ENCODE measurements around the gene KANSL3. TPM values are rescaled to one million over a fixed set of nuclear protein-coding genes. Genes with fewer than 3 reads are reported as not detected.
"Not testable (repeated sequence)": the region's sequence is repeated elsewhere in the genome, so short reads cannot be mapped to it uniquely, and the experiment has no call there.

Gene KANSL3
- polyA plus RNA-seq, 3 donors, result 10.7 to 19.6 (median 13.8) TPM

DNA sequence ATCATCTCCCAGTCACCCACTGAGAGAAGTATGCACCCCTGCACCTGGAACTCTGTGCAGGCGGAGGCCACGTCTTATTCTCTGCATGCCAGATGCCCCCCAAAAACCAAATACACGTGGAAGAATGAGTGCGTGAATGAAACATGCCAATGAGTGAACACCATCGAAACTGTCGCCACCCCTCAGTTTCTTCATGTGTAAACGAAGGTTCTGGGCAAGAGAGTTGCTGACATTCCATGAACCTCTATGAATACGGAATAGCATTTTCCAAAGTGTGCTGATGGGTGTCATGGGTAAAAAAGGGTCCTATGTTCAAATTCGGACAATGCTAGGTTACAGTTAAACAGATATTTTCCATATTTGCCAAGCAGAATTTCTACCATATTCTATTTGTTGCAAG is 24.2 kb upstream of the KANSL3 start:
- no peak overlapping the region for H3K27ac ChIP-seq (ENCODE audit: low read depth, low read length)
- 91 to 94% (median 94%) methylated on average over 9 of the region's 9 CpGs for WGBS, 3 donors

DNA sequence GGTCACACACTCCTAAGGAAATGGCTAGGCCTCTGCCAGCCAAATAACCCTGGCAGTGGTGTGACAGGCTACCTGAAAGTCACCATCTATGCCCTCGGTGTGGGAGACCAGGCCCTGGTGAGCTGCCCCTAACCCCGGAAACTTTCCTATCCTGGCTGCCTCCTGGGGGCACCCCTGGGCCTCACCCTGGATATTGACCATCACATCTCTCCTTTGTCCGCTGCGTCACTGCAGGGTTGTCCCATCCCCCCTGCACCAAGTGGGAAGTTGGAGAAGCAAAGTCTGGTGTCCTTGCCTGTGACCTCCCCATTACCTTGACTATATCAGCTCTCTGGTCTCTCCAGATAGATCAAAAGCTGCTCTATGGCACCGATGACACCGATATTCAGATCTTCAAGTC is 23.2 kb upstream of the KANSL3 start:
- WGBS, 3 donors, result 90 to 97% (median 94%) methylated on average over 6 of the region's 6 CpGs
- H3K27ac ChIP-seq (ENCODE audit: low read depth, low read length), result no peak overlapping the region

DNA sequence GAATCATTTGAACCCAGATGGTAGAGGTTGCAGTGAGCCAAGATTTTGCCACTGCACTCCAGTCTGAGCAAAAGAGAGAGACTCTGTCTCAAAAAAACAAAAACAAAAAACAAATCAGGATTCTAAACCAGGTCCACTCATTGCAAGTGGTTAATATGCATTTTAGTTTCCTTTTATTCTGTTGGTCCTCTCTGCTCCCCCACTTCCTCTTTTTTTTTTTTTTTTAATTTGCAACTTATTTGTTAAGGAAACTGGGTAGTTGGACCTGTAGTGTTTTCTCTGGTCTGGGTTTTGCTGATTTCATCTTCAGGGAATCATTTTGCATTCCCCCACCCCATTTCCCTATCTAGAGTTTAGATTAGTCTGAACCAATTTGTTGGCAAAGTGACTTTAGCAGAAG is 18.4 kb upstream of the KANSL3 start:
- no peak overlapping the region for H3K27ac ChIP-seq (ENCODE audit: low read depth, low read length)

DNA sequence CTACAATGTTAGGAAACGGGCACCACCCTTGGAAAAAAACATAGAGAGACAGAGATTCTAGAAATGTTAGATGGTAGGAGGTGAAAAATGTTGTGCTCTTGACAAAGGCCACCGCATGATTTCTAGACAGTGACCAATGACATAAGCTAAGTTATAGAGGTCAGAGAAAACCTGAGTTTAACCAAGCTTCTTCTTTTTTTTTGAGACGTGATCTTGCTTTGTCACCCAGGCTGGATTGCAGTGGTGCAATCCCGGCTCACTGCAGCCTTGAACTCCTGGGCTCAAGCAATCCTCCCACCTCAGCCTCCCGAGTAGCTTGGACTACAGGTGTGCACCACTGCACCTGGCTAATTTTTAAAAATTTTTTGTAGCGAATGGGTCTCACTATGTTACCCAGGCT is 17.4 kb upstream of the KANSL3 start:
- no peak overlapping the region for H3K27ac ChIP-seq (ENCODE audit: low read depth, low read length)
- whole genome bisulfite sequencing, 3 donors, result 69 to 95% (median 77%) methylated on average over 6 of the region's 6 CpGs

DNA sequence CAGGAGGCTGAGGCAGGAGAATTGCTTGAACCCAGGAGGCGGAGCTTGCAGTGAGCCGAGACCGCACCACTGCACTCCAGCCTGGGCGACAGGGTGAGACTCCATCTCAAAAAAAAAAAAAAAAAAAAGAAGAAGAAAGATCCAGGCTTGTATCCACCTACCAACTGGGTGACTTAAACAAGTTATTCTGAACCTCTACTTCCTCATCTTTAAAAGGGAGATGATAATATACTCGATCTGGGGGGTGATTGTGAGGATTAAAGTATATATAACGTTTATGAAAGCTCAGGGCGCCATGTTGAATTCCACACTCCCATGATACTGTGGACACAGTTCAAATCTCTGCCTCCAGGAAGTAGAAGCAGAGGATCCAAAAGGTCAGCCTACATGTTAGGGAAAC is 16.7 kb upstream of the KANSL3 start:
- 88 to 93% (median 89%) methylated on average over 7 of the region's 7 CpGs for WGBS, 3 donors

DNA sequence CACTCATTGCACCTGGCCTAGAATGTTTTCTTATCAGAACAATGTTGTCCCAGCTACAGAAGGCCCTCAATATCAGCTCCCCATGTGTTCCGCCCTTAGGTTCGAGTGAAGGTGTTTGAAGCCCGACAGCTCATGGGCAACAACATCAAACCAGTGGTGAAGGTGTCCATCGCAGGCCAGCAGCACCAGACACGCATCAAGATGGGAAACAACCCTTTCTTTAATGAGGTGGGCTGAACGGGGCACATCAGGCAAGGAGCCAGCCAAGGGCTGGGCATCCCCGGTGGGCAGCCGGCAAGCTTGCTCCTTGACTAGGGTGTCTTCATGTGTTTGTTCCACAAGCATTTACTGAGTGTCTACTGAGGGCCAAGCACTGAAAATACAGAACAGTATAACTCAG is 13.7 kb upstream of the KANSL3 start:
- WGBS, 3 donors, result 91 to 96% (median 94%) methylated on average over 8 of the region's 8 CpGs
- H3K27ac ChIP-seq (ENCODE audit: low read depth, low read length), result no peak overlapping the region

More for the DNA sequence above, 16.7 kb upstream of the KANSL3 start:
- H3K27ac ChIP-seq (ENCODE audit: low read depth, low read length), result not testable (repeated sequence)

DNA sequence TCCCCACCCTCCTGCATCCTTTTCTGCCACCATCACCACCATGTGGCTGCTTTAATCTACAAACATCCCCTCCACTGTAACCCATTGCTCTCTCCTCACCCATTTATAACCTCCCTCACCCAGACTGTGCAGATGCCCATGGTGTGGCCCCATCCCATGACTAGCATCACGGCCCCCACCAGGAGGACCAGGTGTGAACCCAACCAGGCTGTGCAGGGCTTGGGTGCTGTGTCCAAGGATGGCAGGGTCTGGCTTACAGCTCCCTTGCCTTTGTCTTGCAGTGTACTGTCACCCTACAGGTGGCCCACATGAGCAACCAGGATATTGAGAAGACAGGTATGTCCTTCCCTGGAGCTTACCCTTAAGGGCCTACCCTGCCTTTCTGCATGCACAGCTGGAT is 11.2 kb upstream of the KANSL3 start:
- 90 to 100% (median 98%) methylated on average over 1 of the region's 1 CpG for WGBS, 3 donors
- H3K27ac ChIP-seq (ENCODE audit: low read depth, low read length), result no peak overlapping the region

DNA sequence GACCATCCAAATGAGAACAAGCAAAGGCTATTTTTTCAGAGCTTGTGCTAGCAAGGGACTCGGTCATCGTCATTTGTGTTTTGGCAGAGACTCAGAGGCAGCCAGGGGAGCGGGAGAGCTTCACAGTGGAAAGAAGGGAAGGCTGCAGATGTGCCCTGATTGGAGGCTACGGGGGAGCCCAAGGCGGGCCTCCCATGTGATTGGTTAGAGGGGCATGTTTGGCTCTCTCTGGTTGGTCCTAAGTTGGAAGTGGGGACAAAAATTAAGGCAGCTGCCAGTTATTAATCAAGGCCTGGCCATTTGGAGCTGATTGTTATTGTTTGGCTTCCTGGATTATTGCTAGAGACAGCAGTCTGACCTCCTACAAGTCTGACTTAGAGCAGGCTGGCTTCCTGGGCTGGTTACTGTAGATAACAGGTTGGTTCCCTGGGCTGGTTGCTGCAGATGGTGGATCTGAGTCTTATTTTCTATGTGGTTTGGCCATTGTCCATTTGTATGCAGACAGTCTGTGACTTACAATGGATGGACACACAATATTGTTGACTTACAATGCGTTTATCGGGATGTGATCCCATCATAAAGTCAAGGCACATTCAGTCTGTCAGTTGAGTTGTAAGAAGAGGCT is 10.3 kb upstream of the KANSL3 start:
- WGBS, 3 donors, result 95 to 98% (median 96%) methylated on average over 7 of the region's 7 CpGs
- no peak overlapping the region for H3K27ac ChIP-seq (ENCODE audit: low read depth, low read length)

DNA sequence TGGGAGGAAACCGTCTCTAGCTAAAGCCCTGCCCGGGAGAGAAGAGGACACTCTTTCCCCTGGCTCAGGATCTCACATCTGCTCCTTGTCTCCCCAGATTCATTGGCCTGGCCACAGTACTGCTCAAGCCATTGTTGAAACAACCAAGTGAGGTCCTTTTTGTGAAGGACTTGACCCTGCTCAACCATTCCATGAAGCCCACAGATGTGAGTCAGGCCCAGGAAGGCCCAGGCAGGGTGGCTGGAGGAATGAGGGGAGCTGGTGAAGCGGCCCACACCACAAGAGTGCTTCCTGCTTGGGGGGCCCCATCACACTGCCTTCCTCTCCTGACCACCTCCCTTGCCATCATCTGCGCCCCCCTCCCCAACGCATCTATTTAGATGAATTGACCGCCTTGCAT is 9.6 kb upstream of the KANSL3 start:
- 92 to 95% (median 93%) methylated on average over 6 of the region's 6 CpGs for WGBS, 3 donors
- no peak overlapping the region for H3K27ac ChIP-seq (ENCODE audit: low read depth, low read length)

DNA sequence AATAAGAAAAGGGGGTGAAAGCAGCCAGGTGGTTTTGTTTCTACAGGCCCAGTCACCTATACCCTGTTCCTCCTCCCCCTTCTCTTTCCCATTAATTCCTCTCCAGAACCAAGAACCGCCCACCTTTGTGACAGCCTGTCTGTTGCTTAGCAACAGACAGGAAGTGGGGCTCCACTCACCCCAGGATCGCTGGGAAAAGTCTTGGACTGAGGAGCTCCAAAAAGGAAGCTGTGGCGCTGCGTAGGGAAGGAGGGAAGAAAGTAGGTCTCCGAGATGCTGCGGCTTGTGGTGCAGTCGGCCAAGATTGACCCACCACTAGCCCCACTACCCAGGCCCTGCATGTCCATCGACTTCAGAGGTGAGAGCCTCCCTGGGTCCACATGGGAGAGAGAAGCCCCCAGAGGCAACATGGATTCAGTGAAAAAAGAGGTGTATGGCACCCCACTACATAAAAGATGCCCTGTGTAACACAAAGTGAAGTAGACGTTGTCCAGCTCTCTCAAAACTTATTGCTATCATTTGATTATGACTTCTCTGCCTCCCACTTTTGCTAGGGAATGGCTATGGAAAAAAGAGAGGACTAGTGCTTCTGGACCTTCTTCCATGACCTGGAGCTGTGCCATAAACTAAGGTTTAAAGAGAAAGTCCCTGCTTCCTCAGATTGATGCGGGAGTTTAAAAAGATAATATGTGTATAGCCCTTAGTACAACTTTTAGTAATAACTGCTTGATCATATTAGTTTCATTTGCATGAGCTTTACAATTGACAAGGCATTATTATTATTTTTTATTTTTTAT is 4.7 kb upstream of the KANSL3 start, which contains the start of gene FER1L5:
FER1L5 (plus strand) TSS at position 201 of the 797 bp plus-strand sequence; CDS start at position 274, 73 bp downstream.
- no peak within 1 kb of the TSS for H3K27ac ChIP-seq (ENCODE audit: low read depth, low read length)
- 38 to 46% (median 41%) methylated on average over 10 of the region's 10 CpGs for WGBS, 3 donors

DNA sequence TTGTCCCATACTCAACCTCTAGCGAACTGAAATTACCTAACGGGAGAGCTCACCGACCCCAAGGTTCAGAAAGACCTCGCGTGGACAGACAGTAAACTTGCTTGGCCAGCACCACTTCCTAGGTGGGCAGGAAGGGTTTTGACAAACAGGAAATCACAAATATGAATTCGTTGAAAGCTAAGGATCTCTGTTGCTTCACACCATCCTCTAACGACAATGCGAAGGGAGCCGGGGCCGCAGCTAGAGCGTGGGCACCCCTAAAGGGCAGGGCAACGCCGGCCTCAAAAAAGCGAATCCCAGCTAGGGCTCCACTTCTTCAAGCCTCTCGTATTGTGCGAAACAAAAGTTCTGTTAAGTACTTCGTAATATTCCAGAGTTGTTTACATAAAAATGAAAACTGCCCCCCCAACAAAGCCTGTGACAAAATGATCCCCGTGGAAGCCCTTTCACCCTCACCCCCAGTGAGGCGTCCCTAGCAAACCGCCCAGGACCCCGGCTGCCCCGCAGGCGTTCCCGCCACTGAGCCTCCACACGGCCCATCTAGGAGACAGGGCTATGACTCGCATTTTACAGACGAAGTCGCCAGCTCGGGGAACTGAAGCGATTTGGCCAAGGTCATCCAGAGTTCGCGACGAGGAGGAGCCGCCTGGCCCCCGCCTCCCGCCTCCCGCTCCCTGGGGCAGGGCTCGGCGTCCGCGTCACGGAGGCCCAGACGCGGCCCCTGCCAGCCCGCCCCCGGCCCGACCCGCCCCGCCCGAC is 548 bp downstream of the KANSL3 start:
- 0 to 1% (median 1%) methylated on average over 42 to 50 of the region's 50 CpGs for WGBS, 3 donors
- H3K27ac ChIP-seq (ENCODE audit: low read depth, low read length), result peak overlapping the region; percentile 51

DNA sequence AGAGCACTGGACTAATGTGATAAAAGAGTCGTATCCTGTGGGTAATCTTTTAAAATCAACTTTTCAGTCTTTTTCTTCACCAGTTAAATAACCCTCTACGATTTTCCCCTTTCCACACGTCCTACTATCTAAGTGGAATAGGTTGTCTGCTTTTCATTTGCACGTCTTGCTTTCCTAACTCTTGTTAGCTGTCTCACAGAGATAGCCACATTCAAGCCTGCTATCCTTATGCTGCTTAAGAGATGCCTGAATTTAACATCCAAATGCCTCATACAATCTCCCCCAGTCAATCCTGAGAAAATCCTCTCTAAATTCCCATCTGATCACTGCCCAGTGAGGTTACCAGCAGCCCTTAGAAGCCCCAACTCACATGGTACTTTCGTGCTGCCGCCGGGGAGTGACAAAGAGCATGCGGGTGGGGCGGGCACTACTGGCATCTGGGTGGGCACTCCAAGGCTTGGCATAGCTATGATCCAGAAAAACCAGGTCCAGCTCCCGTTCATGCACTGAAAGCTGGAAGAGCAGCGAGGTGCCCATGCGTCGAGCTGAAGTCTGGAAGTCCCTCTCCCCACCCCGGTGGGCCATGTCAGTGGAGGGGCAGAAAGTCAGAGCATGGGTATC is 1.5 kb downstream of the KANSL3 start:
- no peak overlapping the region for H3K27ac ChIP-seq (ENCODE audit: low read depth, low read length)
- 40 to 62% (median 51%) methylated on average over 14 of the region's 14 CpGs for WGBS, 3 donors

DNA sequence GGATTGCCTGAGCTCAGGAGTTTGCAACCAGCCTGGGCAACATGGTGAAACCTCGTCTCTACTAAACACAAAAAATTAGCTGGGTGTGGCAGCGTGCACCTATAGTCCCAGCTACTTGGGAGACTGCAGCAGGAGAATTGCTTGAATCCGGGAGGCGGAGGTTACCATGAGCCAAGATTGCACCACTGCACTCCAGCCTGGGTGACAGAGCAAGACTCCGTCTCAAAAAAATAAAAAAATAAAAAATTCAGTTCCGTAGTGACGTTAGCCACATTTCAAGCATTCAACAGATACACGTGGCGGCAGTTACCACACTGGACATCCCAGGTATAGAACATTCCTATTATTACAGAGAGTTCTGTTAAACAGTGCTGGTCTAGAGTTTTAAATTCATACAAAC is 4.5 kb downstream of the KANSL3 start:
- WGBS, 3 donors, result 83 to 93% (median 83%) methylated on average over 9 of the region's 9 CpGs
- no peak overlapping the region for H3K27ac ChIP-seq (ENCODE audit: low read depth, low read length)

DNA sequence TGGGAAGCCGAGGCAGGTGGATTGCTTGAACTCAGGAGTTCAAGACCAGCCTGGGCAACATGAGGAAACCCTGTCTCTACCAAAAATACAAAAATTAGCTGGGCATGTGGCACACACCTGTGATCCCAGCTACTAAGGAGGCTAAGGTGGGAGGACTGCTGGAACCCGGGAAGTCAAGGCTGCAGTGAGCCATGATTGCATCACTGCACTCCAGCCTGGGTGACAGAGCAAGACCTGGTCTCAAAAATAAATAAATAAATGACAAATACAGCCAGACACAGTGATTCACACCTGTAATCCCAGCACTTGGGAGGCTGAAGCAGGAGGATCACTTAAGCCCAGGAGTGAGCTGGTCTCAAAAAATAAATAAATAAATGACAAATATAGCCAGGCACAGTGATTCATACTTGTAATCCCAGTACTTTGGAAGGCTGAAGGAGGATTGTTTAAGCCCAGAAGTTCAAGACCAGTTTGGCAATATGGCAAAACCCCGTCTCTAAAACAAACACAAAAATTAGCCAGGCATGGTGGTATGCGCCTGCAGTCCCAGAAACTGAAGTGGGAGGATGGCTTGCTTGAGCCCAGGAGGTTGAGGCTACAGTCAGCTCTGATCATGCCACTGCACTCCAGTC is 6.2 kb downstream of the KANSL3 start:
- 69 to 90% (median 85%) methylated on average over 4 of the region's 4 CpGs for WGBS, 3 donors
- no peak overlapping the region for H3K27ac ChIP-seq (ENCODE audit: low read depth, low read length)

DNA sequence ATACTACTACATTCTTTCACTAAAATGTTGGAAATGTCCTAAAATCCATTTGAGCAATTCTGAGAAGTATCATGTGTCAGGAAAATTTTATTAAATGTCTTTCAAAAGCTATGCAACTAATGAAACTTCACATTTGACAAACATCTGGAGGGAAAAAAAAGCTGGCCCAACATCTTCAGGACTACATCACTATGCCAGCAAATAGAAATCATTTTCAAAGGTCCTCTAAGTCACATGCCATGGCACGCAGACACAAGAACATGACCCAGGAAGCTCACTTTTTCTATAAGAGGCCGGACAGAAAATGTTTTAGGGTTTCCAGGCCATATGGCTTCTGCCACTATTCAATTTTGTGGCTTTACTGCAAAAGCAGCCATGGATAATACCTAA is 11.6 kb downstream of the KANSL3 start:
- H3K27ac ChIP-seq (ENCODE audit: low read depth, low read length), result no peak overlapping the region
- WGBS, 3 donors, result 56 to 70% (median 65%) methylated on average over 2 of the region's 2 CpGs

DNA sequence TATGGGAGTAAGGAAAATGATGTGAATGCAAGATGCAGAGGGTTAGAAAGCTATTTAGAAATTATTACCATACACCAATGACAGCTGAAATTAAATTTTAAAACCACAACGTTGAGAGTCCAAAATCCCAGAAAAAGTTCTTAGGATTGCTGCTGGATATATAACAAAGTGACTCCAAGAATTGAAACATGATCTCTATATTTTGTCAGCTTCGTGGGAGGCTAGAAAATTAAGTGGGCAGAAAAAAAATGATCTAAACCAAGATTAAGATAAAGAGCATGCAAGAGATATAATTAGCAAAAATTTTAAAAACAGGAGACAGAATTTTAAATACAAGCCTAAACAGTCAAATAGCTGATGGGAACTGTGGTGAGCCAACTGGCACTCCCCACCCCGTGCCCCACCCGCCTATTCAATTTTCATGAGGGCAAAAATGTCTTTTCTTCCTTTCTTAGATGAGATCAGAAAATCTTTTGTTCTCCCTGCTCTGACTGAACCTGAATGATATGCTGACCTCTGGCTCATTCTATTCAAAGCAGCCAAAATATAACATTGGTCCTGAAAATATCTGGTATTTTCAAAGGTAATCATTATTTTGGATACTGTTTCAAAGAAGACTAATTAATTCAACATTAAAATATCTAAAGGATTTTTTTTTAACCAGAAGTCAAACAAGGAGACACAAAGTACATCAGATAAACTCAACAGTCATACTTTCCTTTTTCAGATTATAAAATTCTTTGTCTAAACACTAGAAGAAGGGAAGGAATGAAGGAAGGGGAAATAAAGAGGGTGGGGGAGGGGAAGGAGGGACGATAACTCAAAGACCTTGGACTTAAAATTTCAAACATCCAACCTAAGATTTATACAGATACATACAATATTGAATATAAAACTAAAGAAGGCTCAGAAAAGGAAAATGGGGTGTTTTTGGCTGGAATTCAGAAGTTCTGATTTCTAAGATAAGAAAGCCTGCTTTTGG is 12.2 kb downstream of the KANSL3 start:
- no peak overlapping the region for H3K27ac ChIP-seq (ENCODE audit: low read depth, low read length)
- WGBS, 3 donors, result 49 to 52% (median 50%) methylated on average over 5 of the region's 5 CpGs

DNA sequence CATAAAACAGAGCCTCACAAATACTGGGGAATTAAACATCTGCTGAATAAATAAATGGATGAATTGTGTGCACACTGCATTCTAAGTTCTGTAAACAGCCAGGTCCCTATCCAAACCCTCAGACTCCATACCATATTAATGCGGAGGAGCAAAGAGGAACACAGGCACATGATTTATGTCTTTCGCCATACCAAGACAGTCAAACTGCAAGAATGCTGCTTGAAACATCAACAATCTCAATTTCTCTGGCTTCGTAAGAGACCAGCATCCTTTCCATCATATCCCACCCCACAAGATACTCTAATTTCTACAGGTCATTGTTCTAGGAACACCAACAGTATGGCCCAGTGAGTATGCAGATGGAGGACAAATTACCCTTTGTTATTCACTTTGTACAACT is 15.0 kb downstream of the KANSL3 start:
- 61 to 97% (median 71%) methylated on average over 3 of the region's 3 CpGs for WGBS, 3 donors
- H3K27ac ChIP-seq (ENCODE audit: low read depth, low read length), result no peak overlapping the region
